K562 (cell line): ENCODE data around the gene BSCL2. TPM values are rescaled to one million over a fixed set of nuclear protein-coding genes. Genes with fewer than 3 reads are reported as not detected.
A peak's percentile ranks its signal among the peaks of the same experiment; 100 is the strongest.

Experiments
- ATF4 ChIP-seq: fragments of 450-650 bp; formaldehyde crosslinking; IDR thresholded peaks from 2 replicates; pipeline ENCODE4 v1.4.0; 2022; ENCODE audit warnings: mild to moderate bottlenecking, moderate library complexity
- BRD9 ChIP-seq: fragments of 450-650 bp; IDR thresholded peaks from 2 replicates; pipeline ENCODE4 v1.6.1; 2018; ENCODE audit warnings: low read depth; ENCODE audit not compliant: partially characterized antibody
- BRF2 ChIP-seq: IDR thresholded peaks from 3 replicates; pipeline ENCODE4 v1.6.1; 2011; ENCODE audit warnings: borderline replicate concordance, mild to moderate bottlenecking; ENCODE audit not compliant: insufficient read length, insufficient read depth
- DMBX1 ChIP-seq: fragments of 250-450 bp; sonication (Bioruptor Pico); IDR thresholded peaks from 2 replicates; pipeline ENCODE4 v1.8.0; 2022; ENCODE audit warnings: inconsistent platforms, mild to moderate bottlenecking, moderate library complexity, borderline replicate concordance
- FOSL1 ChIP-seq: fragments of 200-800 bp; sonication (Bioruptor generic); conservative IDR thresholded peaks from 2 replicates; pipeline ENCODE4 v1.6.1; 2016; ENCODE audit warnings: missing genetic modification characterization, missing compliant biosample characterization
- FOXJ2 ChIP-seq: fragments of 200-800 bp; sonication (Bioruptor generic); IDR thresholded peaks from 2 replicates; pipeline ENCODE4 v1.6.1; 2016; ENCODE audit warnings: missing genetic modification characterization, missing compliant biosample characterization
- HDAC3 ChIP-seq: fragments of 450-650 bp; IDR thresholded peaks from 2 replicates; pipeline ENCODE4 v1.6.1; 2018; ENCODE audit warnings: borderline replicate concordance, mild to moderate bottlenecking, moderate library complexity; ENCODE audit not compliant: partially characterized antibody
- KDM4B ChIP-seq, 2 experiments: fragments of 450-650 bp in 1 of 2; sonication (generic) in 1 of 2; IDR thresholded peaks; 2 replicates each; pipeline ENCODE4 v1.6.1; 2016 to 2017; ENCODE audit warnings: borderline replicate concordance in 2 of 2, antibody characterized with exemption in 1 of 2, low read depth in 1 of 2, mild to moderate bottlenecking in 1 of 2
- MAFF ChIP-seq: IDR thresholded peaks from 2 replicates; pipeline ENCODE4 v1.6.1; 2012; ENCODE audit warnings: low read length, improper control_type of control experiment
- MAX ChIP-seq: sonication (generic); formaldehyde crosslinking; IDR thresholded peaks from 2 replicates; pipeline ENCODE4 v1.9.0; 2022; ENCODE audit warnings: mild to moderate bottlenecking, missing genetic modification reagents
- MECOM ChIP-seq: fragments of 250-450 bp; sonication (Bioruptor Pico); IDR thresholded peaks from 2 replicates; pipeline ENCODE4 v1.8.0; 2022; ENCODE audit warnings: inconsistent platforms
- MYNN ChIP-seq, 2 experiments: sonication (generic); formaldehyde crosslinking in 1 of 2; IDR thresholded peaks; 2 replicates each; pipeline versions ENCODE4 v1.5.0 to v1.6.1; 2016 to 2020; ENCODE audit warnings: antibody characterized with exemption in 1 of 2, missing genetic modification reagents in 1 of 2
- NCOA1 ChIP-seq: fragments of 450-650 bp; IDR thresholded peaks from 2 replicates; pipeline ENCODE4 v1.6.1; 2016; ENCODE audit warnings: low read depth
- NFE2L1 ChIP-seq: fragments of 450-650 bp; IDR thresholded peaks from 2 replicates; pipeline ENCODE4 v1.6.1; 2016; ENCODE audit warnings: missing genetic modification characterization, low read depth, mild to moderate bottlenecking, missing compliant biosample characterization, moderate library complexity, borderline replicate concordance
- PCBP2 ChIP-seq: fragments of 200-400 bp; formaldehyde crosslinking; IDR thresholded peaks from 2 replicates; pipeline ENCODE4 v1.6.1; 2018; ENCODE audit warnings: low read length, low read depth, mild to moderate bottlenecking, moderate library complexity; ENCODE audit not compliant: poor library complexity, severe bottlenecking
- PKNOX1 ChIP-seq: fragments of 450-650 bp; IDR thresholded peaks from 2 replicates; pipeline ENCODE4 v1.6.1; 2016
- SIRT6 ChIP-seq: IDR thresholded peaks from one replicate; pipeline ENCODE4 v1.6.1; 2012; ENCODE audit warnings: low read depth, mild to moderate bottlenecking, control low read depth, inconsistent platforms, low read length, moderate library complexity
- TBP ChIP-seq: optimal IDR thresholded peaks from 2 replicates; pipeline ENCODE3; 2011; ENCODE audit warnings: low read depth, low read length, improper control_type of control experiment
- TRIM28 ChIP-seq: fragments of 450-650 bp; IDR thresholded peaks from 2 replicates; pipeline ENCODE4 v1.6.1; 2017
- ZBTB12 ChIP-seq: fragments of 250-450 bp; sonication (Bioruptor Pico); IDR thresholded peaks from 2 replicates; pipeline ENCODE4 v1.4.0; 2020
- ZBTB17 ChIP-seq: fragments of 450-650 bp; formaldehyde crosslinking; IDR thresholded peaks from 2 replicates; pipeline ENCODE4 v1.4.0; 2020; ENCODE audit warnings: mild to moderate bottlenecking
- ZFX ChIP-seq: sonication (generic); formaldehyde crosslinking; IDR thresholded peaks from 2 replicates; pipeline ENCODE4 v1.8.0; 2022; ENCODE audit warnings: mild to moderate bottlenecking, missing genetic modification reagents, moderate library complexity
- ZNF174 ChIP-seq: fragments of 250-450 bp; sonication (Bioruptor Pico); IDR thresholded peaks from 2 replicates; pipeline ENCODE4 v1.4.0; 2020; ENCODE audit warnings: mild to moderate bottlenecking
- ZNF253 ChIP-seq: fragments of 250-450 bp; sonication (Bioruptor Pico); conservative IDR thresholded peaks from 2 replicates; pipeline ENCODE4 v1.6.1; 2021; ENCODE audit warnings: mild to moderate bottlenecking
- polyA plus RNA-seq, 8 experiments: library from polyadenylated mRNA; depleted of rRNA in 4 of 8; stranded (reverse) in 5 of 8; unstranded in 3 of 8; fragments of >200 nt; fragmentation: Nextera tagmentation in 2 of 8; fragmentation: Illumina TruSeq in 1 of 8; extraction: Ambion mirVana in 2 of 8; extraction: Trizol in 1 of 8; gene quantifications; 2 replicates each; pipeline versions ENCODE4 v1.2.1 to v1.2.3, GENCODE V29; 2011 to 2014; ENCODE audit warnings: inconsistent platforms in 1 of 8, missing spikeins in 1 of 8
- total RNA-seq, 7 experiments: library from RNA; depleted of rRNA in 6 of 7; stranded (reverse); fragments of >200 nt in 6 of 7; fragmentation: Illumina TruSeq in 2 of 7; extraction: Trizol in 2 of 7; gene quantifications; 2 replicates each; pipeline versions ENCODE4 v1.2.1 to v1.2.3, GENCODE V29; 2011 to 2021; ENCODE audit warnings: low replicate concordance in 1 of 7

The BSCL2 gene
- total and polyA plus RNA-seq, 9 of the 15 experiments (the other 6 are each of a cell fraction or from before 2014, with no cell fraction given) = 18.9 to 51.7 (median 35.2) TPM

- TF ChIP-seq KDM4B (IDR thresholded peaks at IDR 0.05; ENCODE audit: borderline replicate concordance in 2 of 2, low read depth in 1 of 2) (no peak), NFE2L1 (tag) (no peak), MYNN (IDR thresholded peaks at IDR 0.05) (no peak), MYNN (CRISPR knock-in tag; IDR thresholded peaks at IDR 0.05) (no peak), ZFX (CRISPR knock-in tag) (peak; percentile 95), PKNOX1 (peak; percentile 86), TRIM28 (0 out of 2 replicates have a peak, but pooled peaks have one; percentile 35), BRF2 (no peak), ZNF174 (CRISPR knock-in tag) (no peak), MAX (no peak), HDAC3 (no peak), PCBP2 (no peak), DMBX1 (CRISPR knock-in tag) (0 out of 2 replicates have a peak, but pooled peaks have one; percentile 16), MECOM (CRISPR knock-in tag) (no peak), ZNF253 (CRISPR knock-in tag) (no peak), FOSL1 (tag) (no peak; the same call in 1 of the 2 replicates), ATF4 (CRISPR knock-in tag) (peak; percentile 66; the same call in 1 of the 2 replicates), SIRT6 (no peak), FOXJ2 (no peak; the same call in 1 of the 2 replicates), MAFF (no peak), NCOA1 (no peak; the same call in 1 of the 2 replicates), BRD9 (no peak), TBP (peak; percentile 94), ZBTB17 (CRISPR knock-in tag) (0 out of 2 replicates have a peak, but pooled peaks have one; percentile 66), ZBTB12 (CRISPR knock-in tag) (peak; percentile 64; the same call in 1 of the 2 replicates)
These were observed 61.0 kb downstream of the BSCL2 start, which contains the start of gene GANAB (continued) for GRCh38 chr11:62645946-62646824.
